Activated CD4-positive, alpha-beta T cell treated with anti-CD3 and anti-CD28 coated beads, Interleukin-2, amount 50 U/mL, for 1 hour (primary cell): ENCODE measurements around the gene COL8A2.

ENCODE experiments used
- DNase-seq: peaks from one replicate; pipeline ENCODE4 v3.0.0-alpha.2; 2020

The COL8A2 gene

DNA sequence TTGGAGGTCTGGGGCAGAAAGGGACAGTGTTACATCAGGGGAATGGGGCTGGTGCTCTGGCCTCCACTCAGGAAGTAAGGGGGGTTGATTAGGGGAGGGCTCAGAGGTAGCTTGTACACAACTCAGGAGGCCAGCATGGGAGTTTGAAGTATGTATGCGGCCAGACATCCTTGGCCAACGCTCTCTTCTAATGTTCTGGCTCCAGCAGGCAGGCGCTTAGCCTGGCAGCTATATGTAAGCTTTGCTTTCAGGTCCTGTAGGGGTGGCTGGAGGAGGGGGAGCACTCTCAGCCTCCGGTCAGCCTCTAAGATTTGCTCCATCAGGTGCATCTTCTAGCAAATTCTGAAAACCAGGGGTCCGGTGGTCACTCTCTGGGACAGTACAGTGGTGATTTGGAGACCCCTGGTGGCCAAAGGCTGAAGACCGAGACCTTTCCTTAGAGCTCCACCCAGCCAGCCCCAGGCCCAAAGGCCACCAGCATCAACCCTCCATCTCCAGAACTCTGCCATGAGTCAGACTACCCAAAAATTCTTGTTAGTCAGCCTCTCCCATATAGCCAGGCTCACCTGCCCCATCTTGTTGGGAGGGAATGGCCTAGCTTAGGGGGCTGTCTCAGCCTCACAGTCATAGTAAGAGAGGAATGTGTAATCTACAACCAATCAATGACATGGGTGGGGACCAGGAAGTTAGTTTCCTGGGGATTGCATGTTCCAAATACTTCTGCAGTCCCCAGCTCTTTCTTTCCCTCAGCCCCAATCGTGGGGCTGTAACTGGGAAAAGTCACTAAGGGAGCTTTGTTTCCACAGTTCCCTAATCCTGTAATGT, 9.7 kb upstream of the COL8A2 start:
- DNase-seq: no peak

GRCh38 chr1:36134031-36134430, 9.0 kb upstream of the COL8A2 start:
- DNase-seq: no peak

DNA sequence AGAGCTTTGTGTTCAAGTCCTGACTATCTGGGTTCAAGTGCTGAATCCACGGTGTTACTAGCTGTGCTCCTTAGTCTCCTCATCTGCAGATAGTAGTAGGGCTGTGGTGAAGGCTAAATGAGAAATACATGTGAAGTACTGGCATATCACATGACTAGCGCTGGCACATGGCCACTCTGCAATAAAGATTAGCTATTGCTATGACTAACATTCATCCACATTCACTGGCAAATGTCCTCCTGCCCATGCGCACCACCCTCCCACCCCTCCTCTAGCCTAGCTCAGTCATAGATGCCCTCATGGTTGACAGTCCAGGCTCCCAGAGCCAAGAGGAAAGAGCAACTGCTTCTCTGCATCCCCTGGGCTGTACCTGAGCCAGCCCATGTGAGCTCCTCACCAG, 8.5 kb upstream of the COL8A2 start:
- DNase-seq: no peak

- DNase-seq: no peak
Measured at GRCh38 chr1:36132029-36132428, 7.0 kb upstream of the COL8A2 start.

DNA sequence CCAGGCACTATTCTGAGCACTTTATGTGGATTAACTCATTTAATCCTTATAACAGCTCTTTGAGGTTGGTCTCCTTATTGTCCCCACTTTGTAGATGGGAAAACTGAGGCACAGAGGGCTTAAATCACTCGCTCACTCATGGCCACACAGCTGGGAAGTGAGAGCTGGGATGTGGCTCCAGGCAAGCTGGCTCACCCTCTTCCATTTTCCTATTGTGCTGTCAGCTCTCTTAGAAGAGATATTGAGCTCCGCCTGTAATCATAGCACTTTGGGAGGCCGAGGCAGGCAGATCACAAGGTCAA, 3.8 kb upstream of the COL8A2 start:
- no peak for DNase-seq

- DNase-seq: no peak
Measured at GRCh38 chr1:36128126-36128904, 3.3 kb upstream of the COL8A2 start.

DNA sequence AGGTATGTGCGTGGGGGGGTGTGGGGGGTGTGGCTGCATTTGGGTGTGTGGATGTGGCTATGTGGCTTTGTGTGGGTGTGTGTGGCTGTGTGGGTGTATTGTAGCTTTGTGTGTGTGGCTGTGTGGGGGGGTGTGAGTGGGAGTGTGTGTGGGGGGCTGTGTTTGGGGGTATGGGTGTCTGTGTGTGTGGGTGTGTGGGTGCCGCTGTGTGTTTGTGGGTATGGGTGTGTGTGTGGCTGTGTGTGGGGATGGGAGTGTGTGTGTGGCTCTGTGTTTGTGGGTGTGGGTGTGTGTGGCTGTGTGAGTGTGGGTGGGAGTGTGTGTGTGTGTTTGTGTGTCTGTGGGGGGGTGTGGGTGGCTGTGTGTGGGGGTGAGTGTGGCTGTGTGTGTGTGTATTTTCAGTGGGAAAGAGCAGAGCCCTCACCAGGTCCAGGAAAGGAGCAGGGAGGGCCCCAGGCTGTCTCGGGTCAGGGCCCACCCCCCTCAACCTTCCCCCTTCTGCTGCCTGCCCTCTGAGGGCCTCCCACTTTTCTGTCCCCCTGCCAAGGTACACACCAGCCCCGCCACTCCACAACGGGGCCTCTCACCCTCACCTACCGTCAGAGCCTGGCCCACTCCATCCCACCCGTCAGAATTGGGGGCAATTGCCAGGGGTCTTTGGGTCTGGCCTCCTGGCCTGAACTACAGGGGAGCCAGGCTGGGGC, 1.9 kb upstream of the COL8A2 start:
- no peak for DNase-seq

DNA sequence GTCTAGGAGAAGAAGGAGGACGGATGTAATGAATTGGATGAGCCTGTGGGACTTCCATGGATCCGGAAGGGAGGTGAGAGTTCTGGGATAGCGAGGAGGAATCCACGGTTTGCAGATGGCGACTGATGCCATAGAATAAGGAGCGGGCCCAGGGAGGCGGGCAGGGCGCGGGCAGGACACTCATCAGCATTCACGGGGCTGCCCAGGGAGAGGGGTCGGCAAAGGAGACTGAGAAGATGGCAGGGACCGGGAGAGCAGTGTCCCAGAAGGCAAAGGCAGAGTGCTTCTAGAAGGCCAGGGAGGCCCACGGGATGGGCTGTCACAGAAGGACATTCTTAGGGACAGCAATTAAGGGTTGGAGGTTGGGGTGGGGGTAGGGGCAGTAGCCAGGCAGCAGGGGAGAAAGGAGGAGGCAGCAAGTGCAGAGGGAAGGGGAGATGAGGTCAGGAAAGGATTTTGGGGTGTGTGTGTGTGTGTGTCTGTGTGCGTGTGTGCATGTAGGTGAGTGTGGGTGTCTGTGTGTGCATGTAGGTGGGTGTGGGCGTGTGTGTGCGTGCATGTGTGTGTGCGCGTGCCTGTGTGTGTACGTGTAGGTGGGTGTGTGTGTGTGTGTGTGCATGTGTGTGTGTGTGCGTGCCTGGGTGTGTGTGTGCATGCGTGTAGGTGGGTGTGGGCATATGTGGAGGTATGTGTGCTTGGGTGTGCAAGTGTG, 1.1 kb upstream of the COL8A2 start:
- no peak for DNase-seq

- DNase-seq: no peak
Measured at GRCh38 chr1:36124404-36125128, 456 bp downstream of the COL8A2 start.

DNA sequence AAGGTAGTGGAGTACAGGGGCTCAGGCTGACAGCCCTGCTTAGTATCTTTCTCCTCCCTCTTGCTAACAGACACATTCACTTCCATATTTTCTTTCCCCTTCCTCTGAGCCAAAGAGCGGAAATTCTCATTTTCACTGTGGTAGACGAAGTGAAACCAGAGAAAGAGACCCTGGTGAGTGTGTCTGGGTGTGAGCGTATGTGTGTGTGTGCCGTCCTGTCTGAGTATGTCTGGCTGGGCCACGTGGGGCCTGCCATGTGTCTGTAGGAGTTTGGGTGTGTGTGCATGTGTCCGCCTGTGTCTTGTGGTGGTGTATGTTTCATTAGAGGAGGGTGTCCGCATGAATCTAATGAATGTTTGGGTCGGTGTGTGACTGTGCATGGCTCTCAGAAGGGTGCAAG, 1.7 kb downstream of the COL8A2 start:
- DNase-seq: no peak

DNA sequence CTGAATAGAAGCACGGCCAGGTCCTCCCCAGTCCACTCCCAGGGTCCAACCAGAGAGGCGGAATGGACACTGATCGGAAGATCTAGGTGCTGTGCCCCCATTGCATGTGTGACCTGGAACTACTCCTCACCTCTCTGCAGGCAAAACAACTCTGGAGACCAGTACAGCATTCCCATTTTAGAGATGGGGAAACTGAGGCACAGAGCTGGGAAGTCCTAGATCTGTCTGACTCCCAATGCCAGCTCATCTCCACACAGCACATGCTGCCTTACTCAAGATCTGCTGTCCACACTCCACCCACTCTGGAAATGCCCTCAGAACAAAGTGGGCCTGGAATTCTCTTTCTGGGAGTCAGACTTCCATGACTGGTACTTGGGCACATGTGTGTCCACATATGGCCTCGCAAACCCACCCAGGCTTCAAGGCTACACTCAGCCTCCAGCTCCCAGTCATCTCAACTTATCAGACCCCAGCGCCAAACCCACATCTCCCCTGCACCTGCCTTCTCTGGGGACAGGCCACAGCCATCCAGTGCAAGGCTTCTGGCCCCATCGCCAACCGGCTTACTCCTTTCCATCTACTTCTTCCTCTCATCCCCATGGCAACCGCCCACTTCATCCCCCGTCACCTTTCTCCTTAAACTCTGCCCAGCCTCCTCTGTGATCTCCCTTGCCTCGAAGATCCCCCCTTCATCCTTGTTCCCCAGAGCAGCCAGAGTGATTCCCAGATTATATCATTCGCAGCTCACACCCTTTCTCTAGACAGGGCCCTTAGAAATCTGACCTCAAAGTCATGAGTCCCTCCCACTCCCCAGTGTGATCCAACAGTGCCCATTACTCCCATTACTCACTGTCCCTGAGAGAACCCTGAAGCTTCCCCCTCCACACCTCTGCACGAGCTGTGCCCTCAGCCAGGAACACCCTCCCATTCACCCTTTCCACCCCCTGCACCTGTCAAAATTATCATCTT, 2.7 kb downstream of the COL8A2 start:
- no peak for DNase-seq

DNA sequence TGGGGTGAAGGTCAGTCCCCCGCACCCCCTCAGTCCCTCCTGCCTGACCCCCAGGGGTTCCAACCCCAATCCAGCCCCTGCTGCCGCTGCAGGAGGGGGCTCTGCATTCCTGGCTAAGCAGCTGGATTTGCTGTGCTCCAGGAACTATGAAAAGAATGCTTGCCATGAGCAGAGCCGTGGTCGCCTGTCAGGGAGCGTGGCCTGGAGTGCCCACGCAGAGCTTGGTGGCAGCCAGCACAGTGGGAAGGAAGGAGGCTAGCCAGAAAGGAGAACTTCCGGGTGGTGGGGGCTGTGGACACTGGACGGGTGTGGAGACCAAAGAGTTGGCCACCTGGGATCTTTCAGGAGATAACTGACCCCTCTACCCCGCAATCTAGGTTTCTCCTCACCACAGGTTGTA, 5.6 kb downstream of the COL8A2 start:
- no peak for DNase-seq

GRCh38 chr1:36118447-36119204, 6.4 kb downstream of the COL8A2 start:
- no peak for DNase-seq

GRCh38 chr1:36116901-36117300, 8.1 kb downstream of the COL8A2 start:
- DNase-seq: no peak

DNA sequence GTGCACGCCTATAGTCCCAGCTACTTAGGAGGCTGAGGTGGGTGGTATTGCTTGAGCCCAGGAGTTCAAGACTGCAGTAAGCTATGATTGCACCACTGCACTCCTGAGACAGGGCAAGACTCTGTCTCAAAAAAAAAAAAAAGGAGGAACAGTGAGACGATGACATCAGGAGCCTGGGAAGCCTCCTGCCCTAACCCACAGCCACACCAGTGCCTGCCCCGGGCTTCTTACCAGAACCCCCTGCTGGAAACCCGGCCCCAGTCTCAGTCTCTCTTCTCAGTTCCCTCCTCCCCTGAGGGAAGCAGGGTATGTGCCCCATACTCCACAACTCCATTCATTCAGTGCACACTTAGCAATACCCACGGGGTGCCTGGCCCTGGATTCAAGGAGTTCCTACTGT, 9.1 kb downstream of the COL8A2 start:
- DNase-seq: no peak

GRCh38 chr1:36115200-36115669, 9.8 kb downstream of the COL8A2 start:
- no peak for DNase-seq

DNA sequence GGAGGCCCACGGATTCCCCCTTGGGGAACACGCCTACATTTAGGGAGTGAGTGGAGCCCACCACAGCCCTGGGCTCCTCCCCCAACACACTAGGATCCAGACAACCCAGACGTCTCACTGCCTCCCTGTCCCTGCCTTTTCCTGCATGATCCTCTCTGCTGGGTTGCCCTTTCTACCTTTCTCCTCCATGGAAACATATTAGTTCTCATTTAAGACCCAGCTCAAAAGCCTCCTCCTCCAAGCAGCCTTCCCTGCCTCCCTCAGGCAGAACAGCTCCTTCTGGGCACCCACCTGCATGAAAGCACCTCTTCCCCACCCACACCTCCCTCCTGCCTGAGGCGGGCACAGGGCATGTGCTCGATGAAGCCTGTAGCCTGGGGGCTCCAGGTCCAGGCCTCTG, 10.7 kb downstream of the COL8A2 start:
- no peak for DNase-seq

GRCh38 chr1:36112823-36113222, 12.2 kb downstream of the COL8A2 start:
- DNase-seq: no peak

DNA sequence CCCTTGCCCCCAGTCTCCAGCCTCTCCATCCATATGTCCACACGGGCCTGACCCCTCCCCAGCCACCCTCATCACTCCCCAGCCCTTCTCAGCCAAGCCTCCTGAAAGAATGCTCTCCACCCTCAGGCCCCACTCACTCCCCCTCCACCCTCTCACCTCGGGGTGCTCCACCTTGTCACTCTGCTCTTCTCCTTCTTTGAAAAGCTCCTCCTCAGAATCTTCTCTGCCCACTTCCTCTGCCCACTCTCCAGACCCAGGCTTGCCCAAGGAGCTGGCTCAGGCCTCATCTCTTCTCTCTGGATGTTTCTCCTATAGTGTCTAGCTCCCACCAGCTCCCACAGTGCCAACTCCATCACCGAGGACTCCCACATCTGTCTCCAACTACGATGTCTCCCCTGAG, 13.9 kb downstream of the COL8A2 start:
- DNase-seq: no peak

DNA sequence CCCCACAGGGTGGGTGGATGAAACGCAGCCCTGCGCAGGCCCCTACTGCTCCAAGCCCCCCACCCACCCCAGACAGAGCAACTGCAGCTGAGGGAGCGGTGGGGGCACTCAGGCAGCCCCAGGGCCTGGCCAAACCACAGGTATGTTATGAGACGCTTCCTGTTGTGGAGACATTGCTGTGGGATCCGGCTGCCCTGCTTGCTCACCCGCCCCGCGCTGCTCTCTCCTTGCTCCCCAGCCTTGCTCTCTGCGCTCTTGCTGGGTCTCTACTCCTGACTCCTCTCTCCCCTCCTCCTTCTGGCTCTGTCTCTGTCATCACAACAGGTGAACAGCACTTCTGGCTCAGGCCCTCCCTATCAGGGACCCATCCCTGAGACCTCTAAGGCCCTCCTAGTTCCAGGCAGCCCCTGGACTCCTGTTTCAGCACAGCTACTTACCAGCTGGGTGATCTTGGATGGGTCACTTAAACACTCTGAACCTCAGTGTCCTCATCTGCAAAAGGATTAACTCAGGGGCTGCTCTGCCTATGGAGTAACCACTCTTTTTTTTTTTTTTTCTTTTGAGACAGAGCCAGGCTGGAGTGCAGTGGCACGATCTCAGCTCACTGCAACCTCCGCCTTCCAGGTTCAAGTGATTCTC, 15.9 kb downstream of the COL8A2 start:
- peak; percentile 53 for DNase-seq
